Measurements from ENCODE around the gene RAB21.
"Not testable (repeated sequence)": the region's sequence is repeated elsewhere in the genome, so short reads cannot be mapped to it uniquely, and the experiment has no call there.

Gene RAB21

DNA sequence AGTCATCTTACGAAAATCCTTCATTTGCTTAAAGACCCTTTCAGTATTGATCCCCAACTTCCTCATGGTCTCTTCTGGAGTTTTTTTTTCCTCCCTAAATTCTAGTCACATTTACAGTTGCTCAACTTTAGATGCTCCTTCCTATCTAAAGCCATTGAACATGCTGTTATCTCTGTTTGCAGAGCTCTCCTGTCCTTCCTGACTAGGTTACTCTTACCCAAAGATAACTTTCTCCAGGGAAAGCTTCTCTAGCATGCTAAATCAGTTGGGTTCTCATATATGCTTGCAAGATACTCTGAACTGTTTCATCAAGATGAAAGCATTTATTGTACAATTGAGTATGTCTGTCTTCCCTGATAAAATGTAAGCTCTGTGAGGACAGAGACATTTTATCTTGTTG lies 1.8 kb upstream of the RAB21 start:
- no peak for DNase-seq (ENCODE audit: low read depth)

DNA sequence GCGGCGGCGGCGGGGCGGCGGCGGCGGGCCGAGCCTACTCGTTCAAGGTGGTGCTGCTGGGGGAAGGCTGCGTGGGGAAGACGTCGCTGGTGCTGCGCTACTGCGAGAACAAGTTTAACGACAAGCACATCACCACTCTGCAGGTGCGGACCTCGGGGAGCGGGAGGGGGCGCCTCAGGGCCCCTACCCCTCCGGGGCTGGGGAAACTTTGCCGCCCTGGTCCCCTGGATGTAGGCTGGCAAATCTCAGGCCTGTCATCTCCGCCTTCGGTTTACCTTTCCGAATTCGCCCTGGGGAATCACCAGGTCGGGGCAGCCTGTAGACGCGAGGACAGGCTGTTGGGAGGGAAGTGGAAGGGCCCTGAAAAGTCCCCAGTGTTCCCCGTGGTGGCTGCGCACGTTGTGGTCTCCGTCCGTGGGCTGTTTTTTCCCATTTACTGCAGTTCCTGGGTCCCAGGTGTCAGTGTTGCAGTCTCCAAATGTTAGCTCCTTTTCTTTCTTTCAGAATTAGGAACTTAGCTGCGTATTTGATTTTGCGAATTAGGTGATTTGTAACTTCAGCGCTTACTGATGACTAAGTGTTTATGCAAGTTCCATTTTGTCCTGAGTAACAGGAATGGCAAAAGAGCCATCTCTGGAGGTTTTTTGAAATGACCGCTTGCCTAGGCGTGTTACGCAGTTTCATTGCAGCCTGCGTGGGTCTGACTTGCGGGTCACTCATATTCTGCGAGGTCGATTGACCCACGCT lies 656 bp downstream of the RAB21 start:
- DNase-seq (ENCODE audit: low read depth): no peak

DNA sequence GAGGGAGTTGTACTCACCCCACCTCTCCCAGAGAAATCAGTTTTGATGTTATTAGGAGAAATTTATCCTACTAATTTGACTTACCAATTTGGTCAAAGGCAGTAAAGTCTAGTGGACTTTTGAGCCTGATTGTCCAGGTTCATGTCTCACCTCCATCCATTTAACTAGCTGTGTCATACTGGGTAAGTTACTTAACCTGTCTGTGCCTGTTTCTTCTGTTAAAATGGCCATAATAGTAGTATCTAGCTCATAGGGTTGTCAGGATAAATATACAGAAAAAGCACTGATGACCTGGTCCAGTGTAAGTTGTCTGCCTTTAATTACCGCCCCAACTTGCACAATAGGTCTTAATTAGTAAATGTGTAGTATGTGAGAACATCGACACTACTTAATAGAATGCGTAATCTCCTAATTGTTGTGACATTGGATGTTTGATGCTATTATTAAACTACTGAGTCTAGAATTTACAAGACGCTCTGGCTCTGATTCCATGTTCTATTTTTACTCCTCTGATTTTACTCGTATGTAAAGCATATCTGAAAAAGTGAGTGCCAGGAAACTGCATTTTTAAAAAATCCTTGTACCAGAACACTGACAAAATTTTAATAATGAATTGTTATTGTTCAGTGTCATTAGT lies 1.5 kb downstream of the RAB21 start:
- no peak for DNase-seq (ENCODE audit: low read depth)

DNA sequence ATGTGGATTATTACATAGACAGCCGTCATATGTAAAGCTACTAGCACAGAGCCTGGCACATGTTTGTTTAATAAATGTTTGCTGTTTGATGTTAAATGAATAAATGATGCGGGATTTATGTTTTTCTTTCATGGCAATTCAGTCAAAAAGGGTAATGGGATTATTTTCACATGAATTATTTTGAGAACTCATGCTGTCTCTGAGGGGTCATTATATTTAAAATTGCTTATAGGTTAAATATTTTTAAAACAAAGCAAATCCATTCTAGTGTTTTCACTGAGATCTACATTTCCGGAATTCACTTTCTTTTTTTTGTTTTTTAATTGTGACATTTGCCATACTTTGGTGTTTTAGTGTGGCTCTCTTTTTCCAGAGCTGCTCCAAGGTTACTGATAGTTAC lies 5.3 kb downstream of the RAB21 start:
- no peak for DNase-seq (ENCODE audit: low read depth)

DNA sequence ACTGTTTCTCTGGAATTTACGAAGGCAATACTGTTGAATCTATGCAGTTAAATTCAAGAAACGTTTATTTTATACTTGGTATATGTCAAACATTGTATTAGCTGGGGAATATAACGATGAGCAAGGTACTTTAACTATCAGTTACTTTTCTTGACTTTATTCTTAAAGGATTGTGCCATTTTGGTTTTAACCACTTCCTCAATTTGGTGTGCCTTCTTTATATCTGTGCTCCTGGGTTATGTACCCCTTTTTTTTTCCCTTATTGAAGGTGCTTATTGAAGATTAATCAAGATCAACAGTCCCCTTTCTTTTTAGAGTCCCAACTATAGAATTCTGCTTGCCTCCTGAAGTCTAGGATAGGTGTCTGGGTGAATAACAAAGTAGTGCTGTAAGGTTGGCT lies 5.8 kb downstream of the RAB21 start:
- no peak for DNase-seq (ENCODE audit: low read depth)

DNA sequence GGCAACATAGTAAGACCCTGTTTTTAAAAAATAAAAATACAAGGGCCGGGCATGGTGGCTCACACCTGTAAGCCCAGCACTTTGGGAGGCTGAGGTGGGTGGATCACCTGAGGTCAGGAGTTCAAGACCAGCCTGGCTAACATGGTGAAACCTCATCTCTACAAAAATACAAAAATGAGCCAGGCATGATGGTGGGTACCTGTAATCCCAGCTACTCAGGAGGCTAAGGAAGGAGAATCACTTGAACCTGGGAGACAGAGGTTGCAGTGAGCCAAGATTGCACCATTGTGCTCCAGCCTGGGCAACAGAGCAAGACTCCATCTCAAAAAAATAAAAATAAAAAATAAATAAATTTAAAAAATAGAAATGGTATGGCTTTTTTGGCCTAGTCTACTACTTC lies 6.7 kb downstream of the RAB21 start:
- not testable (repeated sequence) for DNase-seq (ENCODE audit: low read depth)

DNA sequence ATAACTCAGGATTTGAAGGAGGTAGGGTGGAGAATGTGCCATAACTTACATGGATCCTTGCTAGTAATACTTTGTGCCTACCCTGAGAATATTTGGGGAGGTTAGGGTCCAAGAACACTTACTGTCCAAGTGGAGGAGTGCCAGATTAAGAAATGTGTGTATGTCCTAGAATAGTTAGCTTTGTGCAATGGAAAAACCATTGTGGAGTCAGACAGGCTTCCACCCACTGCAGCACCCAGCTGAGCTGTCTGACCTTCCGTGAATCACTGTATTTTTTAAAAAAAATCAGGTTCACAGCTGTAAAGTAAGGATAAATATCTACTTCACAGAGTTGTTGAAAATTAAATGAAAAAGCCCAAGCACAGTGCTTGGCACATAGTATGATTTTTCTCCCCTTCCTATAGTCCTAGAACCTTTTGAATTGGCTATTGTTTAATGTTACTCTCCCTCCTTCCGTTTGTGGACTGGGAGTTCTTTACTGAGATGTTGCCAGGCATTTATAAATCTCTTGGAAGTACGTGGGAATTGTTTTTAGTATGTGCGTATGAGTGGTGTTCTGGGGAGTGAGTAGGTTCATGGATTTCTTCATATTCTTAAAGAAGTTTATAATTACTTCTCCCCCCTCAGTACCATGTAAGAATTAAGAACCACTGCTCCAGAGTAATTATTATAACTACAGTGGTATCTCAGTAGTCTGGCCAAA lies 9.2 kb downstream of the RAB21 start:
- no peak for DNase-seq (ENCODE audit: low read depth)

DNA sequence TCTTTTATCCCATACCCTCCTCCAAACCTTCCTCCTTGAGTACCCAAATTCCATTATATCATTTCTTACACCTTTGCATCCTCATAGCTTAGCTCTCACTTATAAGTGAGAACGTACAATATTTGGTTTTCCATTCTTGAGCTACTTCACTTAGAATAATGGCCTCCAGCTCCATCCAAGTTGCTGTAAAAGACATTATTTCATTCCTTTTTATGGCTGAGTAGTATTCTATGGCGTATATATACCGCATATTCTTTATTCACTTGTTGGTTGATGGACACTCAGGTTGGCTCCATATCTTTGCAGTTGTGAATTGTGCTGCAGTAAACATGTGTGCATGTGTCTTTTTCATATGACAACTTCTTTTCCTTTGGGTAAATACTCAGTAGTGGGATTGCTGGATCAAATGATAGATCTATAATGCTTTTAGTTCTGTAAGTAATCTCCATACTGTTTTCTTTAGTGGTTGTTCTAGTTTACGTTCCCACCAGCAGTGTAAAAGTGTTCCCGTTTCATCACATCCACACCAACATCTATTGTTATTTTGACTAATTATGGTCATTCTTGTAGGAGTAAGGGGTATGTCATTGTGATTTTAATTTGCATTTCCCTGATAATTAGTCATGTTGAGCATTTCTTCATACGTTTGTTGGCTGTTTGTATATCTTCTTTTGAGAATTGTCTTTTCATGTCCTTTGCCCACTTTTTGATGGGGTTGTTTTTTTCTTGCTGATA lies 10.1 kb downstream of the RAB21 start:
- DNase-seq (ENCODE audit: low read depth): no peak

DNA sequence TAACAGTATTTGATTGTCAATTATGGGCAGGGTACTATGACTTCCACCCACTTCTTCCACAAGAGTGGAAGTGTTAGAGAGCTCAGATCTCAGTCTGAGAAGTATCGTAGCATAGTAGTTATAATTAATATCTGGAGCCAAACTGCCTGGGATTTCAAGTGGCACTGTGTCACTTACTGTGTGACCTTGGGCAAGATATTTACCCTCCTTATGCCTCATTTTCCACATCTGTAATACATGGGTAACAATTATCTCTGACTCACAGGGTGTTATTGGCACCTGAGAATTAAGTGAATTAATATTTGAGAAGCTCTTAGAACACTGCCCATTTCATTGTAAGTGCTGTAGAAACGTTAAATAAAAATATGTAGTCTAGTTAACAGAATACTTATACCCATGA lies 11.5 kb downstream of the RAB21 start:
- DNase-seq (ENCODE audit: low read depth): no peak

DNA sequence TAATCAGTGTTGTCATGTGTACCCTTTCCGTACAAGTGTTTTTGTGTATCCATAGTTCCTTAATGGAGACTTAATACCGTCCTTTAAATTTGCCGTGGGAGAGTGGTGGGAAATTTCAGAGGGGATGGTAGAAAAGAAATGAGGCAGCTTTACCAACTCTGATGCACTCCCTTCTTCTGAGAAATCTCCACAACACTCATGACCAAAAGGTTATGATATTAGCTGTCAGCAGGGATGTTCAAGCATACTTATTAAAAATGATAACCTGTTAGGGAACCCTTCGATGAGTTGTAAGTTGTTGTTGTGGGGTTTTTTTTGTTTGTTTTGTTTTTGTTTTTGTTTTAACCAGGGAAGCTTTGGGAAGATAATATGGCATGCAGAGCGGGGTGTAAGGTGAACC lies 12.5 kb downstream of the RAB21 start:
- DNase-seq (ENCODE audit: low read depth): no peak

DNA sequence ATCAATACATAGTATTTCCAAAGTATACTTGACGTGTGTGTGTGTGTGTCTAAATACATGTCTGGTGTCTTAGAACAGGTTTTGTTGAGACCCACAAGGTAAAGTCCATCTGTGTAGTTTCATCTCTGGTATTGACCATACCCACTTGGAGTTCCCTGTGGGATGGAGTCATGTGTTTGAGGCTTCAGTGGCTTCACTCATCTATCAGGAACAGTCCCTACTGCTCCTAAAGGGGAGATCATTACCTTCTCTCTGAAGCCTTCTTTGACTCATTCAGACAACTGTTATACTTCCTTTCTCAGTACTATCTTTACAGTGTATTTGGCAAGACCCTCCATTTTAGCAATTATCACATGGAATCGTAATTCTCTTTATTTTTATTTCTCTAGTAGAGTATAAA lies 14.2 kb downstream of the RAB21 start:
- DNase-seq (ENCODE audit: low read depth): no peak

DNA sequence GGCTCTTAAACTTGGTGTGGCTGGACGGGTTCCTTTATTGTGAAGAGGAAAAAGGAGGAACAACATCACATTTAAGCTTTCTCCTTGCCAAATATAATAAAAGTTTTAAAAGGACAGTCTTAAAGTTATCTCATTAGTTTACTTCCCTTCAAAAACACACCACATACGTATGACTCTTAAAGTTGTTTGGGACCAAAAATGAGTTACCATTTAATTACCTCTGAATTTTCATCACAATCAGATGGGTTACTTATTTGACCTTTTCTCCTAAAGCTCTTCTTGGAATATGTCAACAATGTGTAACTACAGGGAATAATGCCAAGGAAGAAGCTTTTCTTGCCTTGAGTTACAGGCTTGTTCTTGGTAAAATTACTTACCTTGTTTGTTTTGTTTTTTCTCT lies 16.4 kb downstream of the RAB21 start:
- no peak for DNase-seq (ENCODE audit: low read depth)

DNA sequence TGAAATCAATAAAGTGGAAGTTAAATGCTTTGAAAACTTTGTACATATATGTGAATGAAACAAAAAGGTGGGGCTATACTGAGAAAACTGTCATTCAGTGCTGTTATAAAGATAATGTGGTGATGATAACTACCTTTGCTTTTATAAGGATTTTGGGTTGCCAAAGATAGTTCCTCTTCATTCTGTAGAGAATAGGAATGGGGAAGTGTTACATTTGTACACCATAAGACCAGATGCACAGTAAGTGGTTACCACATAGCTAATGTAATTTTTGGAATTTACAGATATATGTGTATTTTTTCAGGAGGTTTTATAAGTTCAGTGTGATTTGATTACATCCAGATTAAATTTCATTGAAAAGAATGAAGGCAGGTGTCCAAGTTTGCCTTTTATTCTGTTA lies 18.1 kb downstream of the RAB21 start:
- no peak for DNase-seq (ENCODE audit: low read depth)

DNA sequence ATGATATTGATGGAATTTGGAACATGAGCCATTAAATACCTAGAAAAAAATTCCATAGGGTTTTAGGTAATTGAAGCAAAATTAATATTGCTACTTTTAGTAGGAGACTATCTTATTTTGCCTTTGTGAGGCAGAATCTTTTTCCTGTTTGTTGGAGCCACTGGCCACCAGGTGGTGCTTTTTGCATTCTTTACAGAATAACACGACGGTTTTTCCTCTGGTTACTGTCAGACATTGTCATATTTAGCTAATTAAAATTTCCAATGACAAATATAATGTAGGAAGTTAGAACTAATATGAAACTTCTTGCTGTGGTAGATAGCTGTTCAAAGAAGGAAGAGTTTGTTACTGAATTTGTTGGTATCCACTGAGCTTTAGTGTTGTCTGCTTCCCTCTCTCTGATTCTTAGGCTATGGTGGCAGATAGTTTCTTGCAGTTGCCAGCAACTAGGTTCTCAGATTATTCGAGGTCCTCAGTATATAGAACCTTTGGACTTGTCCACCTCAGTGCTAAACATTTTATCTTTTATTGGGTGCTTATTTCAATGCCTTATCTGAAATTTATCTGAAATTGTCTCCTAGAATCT lies 25.7 kb downstream of the RAB21 start:
- DNase-seq (ENCODE audit: low read depth): no peak

DNA sequence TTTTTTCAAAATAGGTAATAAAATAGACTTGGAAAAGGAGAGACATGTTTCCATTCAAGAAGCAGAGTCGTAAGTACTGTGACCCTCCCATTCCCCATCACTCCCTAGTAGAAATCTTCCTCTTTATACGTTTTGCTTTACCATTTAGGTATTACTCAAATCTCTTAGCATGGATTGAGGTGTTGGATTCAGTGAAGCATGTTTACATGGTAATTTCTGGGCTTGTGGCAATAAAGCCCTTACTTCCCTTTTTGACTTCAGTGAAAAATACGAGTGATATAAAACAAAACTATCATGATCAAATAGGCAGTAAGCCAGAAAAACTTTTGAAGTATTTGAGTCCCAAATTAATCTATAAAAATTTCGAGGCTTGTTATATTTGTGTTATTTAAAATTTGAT lies 27.4 kb downstream of the RAB21 start:
- DNase-seq (ENCODE audit: low read depth): no peak

DNA sequence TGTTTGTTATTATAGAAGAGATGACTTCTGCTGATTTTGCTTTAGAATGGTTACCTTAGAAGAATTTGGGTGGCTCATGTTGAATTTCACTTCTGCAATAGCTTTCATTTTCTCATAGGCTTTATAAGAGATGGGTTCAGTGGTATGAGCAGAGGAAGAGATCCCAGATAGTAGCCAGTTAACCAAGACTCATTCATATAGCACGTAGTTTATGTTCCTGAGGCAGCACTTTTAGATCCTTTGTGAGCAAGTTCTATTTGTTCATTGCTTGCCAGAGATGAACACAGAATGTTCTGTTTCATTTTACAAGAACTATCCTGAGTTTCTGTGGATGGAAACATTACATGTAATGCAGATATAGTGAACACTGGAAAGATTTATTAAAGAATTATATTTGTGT lies 32.2 kb downstream of the RAB21 start:
- DNase-seq (ENCODE audit: low read depth): no peak

DNA sequence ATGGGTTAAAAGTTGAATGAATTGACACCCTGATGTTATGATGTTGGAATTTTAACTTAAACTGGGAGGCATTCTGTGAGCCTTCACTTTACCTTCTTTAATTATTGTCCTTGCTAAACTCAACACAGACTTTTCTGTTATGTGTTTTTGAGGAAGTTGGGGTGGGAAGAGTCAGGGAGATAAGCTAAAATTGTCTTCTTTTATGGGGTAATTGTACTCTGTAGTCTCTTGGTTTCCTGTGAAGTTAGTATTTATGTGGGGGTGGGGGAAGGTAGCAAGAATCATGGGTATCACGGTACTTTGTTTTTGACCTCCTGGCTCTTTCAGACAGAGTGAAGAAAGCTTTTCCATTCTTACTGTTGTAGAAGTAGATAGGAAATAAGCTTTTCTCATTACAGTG lies 32.9 kb downstream of the RAB21 start:
- DNase-seq (ENCODE audit: low read depth): no peak

DNA sequence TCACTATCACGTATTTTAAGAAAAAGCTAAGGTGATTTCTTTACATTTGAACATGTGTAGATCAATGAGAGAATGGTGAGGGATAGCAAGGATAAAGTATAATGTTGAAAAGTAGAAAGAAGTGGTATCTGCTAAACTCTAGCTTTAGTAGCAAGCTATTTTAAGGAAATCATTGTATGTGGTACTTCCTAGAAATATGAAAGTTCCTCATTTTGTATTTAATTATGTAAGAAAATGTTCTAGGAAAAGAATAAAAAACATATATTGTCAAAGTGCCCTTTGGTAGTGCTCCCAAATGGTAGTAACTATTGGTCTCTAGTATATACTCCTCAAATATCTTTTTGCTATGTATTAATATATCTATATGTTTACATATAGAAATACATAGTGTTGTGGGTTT lies 35.7 kb downstream of the RAB21 start:
- DNase-seq (ENCODE audit: low read depth): no peak

DNA sequence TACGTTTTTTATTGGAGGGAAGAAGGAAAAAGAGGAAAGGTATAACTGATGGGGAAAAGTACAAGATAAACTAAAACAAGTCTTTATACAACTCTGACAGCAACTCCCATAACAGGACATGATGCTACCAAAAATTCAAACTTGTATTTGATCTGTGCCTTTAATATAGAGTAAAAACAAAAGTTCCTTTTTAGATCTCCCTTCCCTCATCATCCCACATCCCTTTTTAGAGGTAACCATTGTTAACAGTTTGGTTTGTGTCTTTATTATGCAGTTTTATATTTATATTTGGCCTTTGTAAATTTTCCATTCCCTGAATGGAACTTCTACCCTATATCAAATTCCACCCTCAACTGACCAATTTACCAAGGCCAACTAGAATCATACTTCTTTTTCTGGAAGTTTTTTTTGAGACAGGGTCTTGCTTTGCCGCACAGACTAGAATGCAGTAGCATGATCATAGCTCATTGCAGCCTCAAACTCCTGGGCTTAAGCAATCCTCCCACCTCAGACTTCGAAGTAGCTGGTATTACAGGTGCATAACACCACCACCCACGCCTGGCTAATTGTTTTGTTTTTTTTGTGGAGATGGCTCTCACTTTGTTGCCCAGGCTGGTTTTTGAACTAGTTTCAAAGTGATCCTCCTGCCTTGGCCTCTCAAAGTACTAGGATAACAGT lies 36.9 kb downstream of the RAB21 start:
- DNase-seq (ENCODE audit: low read depth): no peak

DNA sequence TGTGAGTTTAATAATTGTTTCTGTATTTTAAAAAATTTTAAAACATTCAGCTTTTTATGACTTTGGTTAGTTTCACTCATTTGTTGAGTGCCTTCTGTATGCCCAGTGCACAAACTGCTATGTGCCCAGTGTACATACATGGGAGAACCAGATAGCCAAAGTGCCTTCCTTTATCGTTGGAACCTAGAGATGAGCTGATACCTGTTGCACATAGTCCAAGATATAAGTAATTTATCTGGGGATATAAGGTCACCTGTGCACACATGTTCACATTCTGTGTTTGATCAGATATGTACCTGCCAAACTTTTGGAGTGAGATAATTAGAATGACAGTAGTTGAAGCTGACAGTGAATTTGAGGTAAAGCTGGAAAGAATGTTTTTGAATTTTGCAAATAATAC lies 37.9 kb downstream of the RAB21 start:
- no peak for DNase-seq (ENCODE audit: low read depth)

DNA sequence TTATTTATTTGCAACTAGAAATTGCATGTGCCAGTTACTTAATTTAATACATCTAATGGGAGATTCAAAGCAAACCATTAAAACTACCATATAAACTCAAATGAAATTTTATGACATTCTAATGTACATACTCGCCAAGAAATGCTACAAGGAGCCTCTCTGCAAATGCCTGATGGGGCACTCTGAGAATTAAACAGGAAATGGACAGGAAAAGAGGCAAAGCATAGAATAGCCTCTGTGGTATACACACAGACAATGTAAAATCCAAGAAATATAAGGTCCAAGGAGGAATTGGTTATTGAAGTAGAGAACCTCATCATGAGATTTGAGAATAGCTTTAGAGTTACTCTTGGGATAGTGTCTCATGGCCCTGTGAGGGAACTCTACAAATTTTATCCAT lies 41.2 kb downstream of the RAB21 start:
- DNase-seq (ENCODE audit: low read depth): no peak

DNA sequence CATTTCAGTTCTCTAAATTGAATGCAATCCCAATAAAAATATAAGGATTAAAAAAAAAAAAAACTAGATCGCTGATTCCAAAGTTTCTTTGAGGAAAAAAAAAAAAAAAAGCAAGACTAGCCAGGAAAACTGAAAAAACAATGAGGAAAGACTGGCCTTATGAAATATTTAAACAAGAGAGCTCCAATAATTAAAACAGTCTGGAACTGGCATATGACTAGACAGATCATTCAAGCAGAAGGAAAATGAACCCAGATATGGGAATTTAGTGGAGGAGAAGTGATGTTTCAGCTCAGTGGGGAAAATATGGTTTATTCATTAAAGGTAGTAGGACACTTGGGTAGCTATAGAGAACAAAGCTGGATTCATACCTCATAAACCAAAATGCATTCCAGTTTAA lies 42.9 kb downstream of the RAB21 start:
- DNase-seq (ENCODE audit: low read depth): no peak

Data from stimulated activated CD8-positive, alpha-beta memory T cell treated with anti-CD3 and anti-CD28 coated beads, Interleukin-15, amount 100 ng/mL, for 24 hours (primary cell).